ENCODE results near the gene STK33.

STK33 gene

GRCh38 chr11:8356216-8356615 is 237.8 kb downstream of the STK33 start:
- no peak for DNase-seq (ENCODE audit: low read depth in 2 of 2)

- no peak for DNase-seq (ENCODE audit: low read depth in 2 of 2)
These were observed 238.6 kb downstream of the STK33 start for GRCh38 chr11:8355416-8355742.

GRCh38 chr11:8354622-8355415 is 239.2 kb downstream of the STK33 start:
- DNase-seq (ENCODE audit: low read depth in 2 of 2) = no peak

- no peak for DNase-seq (ENCODE audit: low read depth in 2 of 2)
These were observed 241.0 kb downstream of the STK33 start for GRCh38 chr11:8352876-8353505.

- no peak for DNase-seq (ENCODE audit: low read depth in 2 of 2)
These were observed 241.7 kb downstream of the STK33 start for GRCh38 chr11:8352103-8352875.

- DNase-seq (ENCODE audit: low read depth in 2 of 2) = no peak
These were observed 242.8 kb downstream of the STK33 start for GRCh38 chr11:8351223-8351622.

- no peak for DNase-seq (ENCODE audit: low read depth in 2 of 2)
These were observed 246.1 kb downstream of the STK33 start for GRCh38 chr11:8347978-8348377.

- no peak for DNase-seq (ENCODE audit: low read depth in 2 of 2)
These were observed 247.8 kb downstream of the STK33 start for GRCh38 chr11:8346157-8346755.

GRCh38 chr11:8345179-8345578 is 248.8 kb downstream of the STK33 start:
- DNase-seq (ENCODE audit: low read depth in 2 of 2) = no peak

GRCh38 chr11:8344346-8344745 is 249.7 kb downstream of the STK33 start:
- no peak for DNase-seq (ENCODE audit: low read depth in 2 of 2)

GRCh38 chr11:8342821-8343681 is 251.0 kb downstream of the STK33 start:
- no peak for DNase-seq (ENCODE audit: low read depth in 2 of 2)

GRCh38 chr11:8341996-8342395 is 252.0 kb downstream of the STK33 start:
- DNase-seq (ENCODE audit: low read depth in 2 of 2) = no peak

Measured in stimulated activated CD4-positive, alpha-beta T cell treated with anti-CD3 and anti-CD28 coated beads, Interleukin-4, amount 100 ng/mL, for 48 hours (primary cell).